ENCODE measurements around the gene IFNA16.
"Not testable (repeated sequence)": the region's sequence is repeated elsewhere in the genome, so short reads cannot be mapped to it uniquely, and the experiment has no call there.

DNA sequence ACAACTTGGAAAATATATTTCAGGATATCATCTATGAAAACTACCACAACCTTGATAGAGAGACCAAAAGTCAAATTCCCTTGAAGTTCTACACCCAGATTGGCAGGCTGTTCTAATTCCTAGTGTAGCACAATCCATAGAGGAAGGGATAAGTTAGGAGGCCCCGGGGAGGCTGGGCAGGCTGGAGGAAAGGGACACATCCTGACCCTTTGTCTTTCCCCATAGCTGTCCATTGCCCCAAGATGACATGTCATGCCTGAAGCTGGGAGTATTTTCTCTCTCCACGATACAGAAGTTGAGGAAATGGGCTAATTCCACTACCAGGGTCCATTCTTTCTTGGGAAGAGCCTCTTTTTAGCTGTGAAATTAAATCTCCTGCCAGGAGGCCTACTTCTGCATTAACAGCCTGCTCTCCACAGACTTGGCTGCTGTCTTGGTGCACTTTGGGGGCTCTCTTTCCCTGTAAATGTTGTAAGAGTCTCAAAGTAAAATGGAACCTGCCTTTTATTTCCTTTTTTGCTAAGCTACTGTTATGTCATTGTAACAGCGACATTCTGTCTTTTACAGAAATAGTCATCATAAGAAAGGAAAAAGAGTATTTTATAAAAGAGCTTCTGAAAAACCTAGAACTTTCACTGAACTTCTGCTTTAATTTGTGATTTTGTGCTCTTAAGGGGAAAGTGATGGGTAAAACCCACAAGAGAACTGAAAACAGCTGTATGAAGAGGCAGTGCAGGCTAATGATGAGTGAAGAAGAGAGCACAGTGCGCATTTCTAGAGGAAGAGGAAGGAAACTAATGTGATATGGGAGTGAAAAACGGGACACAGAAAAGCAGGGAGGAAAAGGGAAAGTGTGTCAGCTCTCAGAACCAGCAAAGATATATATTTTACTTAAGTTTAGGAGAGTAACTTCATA is 3.4 kb downstream of the IFNA16 start:
- TF ChIP-seq, protein P1, sequence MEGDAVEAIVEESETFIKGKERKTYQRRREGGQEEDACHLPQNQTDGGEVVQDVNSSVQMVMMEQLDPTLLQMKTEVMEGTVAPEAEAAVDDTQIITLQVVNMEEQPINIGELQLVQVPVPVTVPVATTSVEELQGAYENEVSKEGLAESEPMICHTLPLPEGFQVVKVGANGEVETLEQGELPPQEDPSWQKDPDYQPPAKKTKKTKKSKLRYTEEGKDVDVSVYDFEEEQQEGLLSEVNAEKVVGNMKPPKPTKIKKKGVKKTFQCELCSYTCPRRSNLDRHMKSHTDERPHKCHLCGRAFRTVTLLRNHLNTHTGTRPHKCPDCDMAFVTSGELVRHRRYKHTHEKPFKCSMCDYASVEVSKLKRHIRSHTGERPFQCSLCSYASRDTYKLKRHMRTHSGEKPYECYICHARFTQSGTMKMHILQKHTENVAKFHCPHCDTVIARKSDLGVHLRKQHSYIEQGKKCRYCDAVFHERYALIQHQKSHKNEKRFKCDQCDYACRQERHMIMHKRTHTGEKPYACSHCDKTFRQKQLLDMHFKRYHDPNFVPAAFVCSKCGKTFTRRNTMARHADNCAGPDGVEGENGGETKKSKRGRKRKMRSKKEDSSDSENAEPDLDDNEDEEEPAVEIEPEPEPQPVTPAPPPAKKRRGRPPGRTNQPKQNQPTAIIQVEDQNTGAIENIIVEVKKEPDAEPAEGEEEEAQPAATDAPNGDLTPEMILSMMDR (conservative IDR thresholded peaks at IDR 0.05; ENCODE audit: low read length), result peak; percentile 69
- TF ChIP-seq EZH2phosphoT487 (IDR thresholded peaks at IDR 0.05; ENCODE audit: borderline replicate concordance, low read depth, low read length), result not testable (repeated sequence)

Data from OCI-LY7 (cell line).